Activated CD4-positive, alpha-beta T cell treated with anti-CD3 and anti-CD28 coated beads, Interleukin-2, amount 50 U/mL, for 48 hours (primary cell): ENCODE measurements around the gene TTC39A.

Experiments used
- DNase-seq, 2 experiments: peaks; one replicate each; pipeline ENCODE4 v3.0.0-alpha.2; 2020

The TTC39A gene

DNA sequence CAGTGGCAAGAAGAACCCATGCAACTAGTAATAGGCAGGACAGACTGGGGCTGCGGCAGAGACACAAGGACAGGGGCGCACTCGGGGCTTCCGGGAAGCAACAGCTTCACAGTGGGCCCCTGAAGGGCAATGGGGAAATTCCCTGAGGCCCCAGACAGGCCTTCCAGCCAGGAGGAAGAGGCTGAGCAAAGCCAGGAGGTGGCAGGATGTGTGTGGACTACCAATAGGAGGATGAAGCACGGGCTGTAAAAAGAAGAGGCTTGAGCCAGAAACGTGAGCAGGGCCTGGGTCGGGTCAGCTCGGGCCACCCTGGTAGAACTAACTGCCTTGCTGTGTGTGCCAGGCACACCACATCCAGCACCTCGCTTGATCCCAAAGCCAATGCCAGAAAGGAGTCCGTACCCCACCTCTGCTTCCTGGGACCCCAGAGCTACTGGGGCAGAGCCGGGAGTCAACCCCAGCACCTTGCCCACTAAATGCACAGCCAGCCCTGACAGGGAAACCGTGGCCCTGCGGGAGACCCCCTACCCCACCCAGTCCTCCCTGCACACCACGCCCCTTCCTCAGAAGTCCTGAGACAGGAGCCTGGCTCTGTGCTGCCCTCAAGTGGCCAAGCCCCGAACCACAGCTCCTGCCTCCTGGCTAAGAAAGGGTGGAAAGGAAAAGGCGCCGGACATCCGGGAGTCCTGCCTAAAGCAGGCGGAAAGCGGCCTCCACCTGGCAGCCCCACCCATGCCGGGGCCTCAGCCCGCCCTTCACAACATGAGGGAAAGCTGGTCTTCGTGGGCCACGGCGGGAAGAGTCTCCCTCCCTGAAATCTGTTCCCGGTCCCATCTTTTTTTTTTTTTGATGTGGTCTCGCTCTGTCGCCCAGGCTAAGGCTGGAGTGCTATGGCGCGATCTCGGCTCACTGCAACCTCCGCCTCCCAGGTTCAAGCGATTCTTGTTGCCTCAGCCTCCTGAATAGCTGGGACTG is 33.7 kb downstream of the TTC39A start:
- DNase-seq = peak; percentile 90 to 91

DNA sequence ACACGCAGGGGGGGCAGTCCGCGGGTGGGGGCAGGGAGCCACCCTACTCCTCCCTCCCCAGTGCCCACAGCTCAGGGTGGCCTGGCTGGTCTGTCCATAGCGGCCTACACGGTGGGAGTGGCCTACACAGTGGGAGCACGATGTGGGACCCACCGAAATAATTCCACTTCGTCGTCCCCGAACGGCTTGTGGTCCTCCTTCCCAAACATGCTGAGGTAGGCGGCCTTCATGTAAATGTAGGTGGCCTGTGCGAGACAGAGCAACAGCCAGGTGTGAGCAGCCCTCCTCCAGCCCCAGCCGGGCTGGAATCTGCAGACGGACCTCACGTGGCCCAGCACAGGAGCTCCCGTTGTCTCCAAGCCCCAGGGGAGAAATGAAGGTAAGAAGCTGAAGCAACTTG is 34.4 kb downstream of the TTC39A start:
- no peak for DNase-seq

DNA sequence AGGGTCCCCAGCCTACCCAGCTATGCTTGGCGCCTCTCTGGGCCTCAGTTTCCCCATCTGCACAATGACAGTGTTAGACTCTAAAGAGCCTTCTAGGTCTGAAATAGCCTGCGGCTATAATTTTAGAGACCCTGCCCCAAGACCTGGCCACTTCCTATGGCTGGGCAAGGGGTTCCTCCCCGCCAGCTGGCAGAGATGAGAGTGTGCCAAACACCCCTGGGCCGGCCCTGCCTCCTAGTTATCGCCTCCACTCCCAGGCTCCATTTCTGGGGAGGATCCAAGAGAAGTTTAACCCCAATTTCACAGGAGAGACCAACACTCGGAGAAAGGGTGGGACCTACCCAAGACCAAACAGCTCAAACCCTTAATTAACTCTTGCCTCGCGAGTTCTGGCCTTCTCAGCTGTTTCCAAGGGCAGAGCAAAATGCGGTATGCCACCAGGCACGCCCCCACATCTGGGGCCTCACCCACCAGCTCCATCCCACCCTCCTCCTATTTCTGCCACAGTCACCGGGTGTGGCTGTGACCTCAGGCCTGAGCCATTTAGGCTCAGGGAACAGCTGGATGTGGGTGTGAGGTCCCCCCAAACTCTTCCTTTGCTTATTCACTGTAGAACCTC is 35.7 kb downstream of the TTC39A start:
- no peak for DNase-seq

DNA sequence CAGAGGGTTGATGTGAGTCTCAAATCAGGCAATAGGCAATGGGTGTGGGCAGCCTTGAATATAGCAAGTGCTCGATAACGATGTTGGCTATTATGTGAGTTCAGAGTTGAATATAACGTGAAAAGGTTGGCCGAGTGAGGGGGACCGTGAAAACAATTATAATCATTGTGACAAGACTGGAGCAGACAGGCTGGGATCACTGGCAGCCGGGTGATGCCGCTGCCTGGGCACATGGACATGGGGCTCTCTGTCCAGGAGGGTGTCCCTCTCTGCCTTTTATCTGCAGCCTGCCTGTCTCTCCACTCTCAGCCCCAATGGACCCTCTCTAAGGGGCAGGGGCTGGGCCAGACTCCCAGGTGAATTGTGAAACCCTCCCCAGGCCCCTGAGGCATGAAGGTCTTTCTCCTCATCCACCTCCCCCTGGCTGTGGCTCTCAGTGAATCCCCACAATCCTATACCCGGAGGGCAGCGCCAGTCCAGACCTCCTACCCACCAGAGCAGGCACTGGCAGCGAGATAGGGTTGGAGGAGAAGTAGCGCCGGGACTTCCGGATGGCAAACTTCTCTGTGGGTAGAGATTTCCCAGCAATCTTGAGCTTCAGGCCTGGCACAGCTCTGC is 36.4 kb downstream of the TTC39A start:
- DNase-seq = no peak

DNA sequence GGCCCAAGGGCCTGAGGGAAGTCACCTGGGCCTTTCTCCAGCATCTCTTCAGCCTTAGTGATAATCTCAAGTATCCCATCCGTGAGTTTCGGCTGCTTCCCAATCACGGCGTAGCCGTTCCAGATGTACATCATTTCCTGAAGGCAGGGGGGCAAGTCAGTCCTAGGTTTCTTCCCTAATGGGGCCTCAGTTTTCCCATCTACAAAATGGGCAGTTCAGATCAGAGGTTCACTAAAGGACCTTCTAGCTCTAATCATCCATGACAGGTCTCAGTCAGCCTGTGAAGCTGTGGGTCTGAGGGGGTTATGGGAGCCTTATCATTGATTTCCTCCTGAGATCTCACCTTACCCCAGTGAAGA is 39.9 kb downstream of the TTC39A start:
- DNase-seq = no peak

DNA sequence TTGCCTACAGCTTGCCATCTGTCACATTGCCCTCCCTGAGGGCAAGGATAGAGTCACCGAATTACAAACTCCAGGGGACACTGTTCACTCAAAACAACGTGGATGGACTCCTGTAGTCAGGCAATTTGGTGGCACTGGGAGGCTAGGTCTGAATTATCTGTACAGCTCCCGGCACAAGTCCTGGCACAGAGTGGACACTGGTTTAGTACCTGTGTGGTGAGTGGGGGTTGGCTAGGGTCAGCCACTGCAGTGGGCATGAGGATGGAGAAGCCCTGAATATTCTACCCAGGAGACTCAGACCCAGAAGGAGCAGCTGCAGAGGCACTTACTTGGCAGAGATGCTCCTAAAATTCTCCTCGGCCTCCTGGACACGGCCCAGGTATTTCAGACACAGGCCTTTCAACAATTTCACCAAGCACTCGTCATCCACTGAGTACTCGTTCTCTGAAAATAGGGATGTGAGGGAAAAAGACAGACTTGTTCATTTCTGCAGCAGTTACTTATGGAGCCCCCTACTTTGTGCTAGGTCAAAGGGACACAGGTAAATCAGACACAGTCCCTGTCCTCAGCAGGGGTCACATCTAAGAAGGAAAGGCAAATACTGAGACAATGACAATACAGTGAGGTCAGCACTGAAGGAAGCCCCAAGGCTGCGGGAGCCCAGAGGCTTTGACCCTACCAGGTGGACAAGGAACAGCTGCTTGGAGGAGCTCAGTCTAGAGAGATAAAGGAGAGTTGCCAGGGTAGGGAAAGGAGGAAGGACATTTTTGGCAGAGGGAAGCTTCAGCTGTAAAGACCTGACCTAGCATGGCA is 40.5 kb downstream of the TTC39A start:
- DNase-seq = no peak

DNA sequence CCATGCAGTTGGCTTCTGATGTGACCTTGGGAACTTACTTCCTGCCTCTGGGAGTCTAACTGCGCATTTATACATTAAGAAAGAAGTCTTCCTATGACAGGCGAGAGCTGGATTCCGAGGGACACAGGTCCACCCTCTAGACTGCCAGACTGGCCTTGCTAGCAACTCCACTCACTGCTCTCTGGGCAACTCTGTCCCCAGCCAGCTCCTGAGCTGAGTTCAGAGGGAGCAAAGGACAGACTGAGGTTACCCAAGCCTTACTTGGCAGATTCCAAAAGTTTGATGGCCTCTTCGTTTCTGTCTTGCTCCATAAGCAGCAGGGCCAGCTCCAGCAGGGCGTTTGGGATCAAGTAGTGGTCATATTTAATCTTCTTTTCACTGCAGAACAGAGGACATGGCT is 41.8 kb downstream of the TTC39A start:
- DNase-seq = no peak

DNA sequence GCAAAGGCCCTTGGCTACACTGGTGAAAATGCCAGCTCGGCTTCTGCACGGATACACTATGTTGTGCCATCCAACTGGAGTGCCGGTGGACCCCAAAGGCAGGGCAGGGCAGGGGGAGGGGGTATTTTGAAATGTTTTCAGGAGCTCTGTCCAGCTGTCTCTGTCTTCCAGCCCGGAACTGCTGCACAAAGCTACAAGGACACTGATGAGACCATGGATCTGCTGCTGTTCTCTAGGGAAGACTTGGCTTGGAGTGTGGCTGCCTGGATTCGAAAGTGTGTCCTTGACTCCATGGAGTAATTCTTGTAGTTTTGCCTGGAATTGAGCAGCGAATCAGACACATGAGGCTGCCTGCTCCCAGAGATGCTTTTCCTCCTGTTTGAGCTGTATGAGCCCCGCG is 42.4 kb downstream of the TTC39A start:
- no peak for DNase-seq

DNA sequence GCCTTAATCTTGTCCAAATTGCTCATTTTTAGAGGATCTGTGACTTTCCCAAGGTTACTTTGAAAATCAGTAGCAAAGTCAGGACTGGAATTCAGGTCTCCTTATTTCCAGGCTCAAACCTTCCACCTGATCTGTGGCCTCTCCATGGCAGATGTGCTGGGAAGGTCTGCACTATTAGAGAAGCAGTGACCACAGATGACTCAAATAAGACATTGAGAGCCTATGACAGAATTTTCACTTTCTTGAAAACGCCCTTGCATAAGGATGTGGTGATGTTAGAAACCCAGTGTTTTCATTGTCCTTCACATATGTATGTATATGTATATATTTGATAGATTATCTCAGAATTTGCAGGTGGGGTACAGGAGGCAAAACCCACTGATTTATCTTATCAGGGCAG is 45.3 kb downstream of the TTC39A start:
- no peak for DNase-seq

DNA sequence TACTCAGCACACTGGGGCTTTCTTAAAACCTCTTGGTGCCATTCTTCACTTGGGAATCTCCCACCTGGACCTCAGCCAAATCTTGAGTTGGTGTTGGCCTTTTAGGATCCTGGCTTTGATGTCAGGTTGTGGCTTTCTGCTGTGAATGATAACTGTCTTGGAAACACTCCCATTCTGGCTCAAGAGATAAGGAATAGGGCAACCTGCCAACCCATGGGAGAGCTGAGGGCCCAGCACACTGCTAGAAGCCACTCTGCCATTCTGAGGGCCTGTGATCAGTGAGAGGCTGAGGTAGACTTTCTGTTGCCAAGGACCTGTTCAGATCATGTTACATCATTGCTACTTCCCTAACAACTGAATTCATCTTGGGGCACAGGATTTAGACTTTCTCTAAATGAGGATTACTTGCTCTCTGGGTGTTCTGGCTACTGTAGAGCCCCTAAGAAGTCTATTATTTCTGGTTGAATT is 45.8 kb downstream of the TTC39A start:
- no peak for DNase-seq

DNA sequence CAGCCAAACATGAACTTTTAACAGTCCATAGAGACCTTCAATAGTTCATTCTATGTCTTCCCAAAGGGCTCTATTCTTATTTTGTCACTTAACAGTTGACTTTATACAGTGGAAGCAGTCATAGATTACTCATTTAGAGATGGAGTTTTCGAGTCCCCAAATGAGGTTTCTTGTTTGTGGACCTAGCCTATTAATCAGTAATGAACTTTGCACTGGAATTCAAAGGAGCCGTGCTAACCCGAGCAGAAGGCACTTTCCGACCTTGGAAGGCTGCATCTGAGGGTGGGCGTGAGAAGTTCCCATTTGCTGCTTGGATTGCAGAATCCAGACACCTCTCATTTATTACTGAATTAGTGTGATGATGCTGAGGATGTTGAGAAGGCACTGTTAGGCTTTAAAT is 46.4 kb downstream of the TTC39A start:
- no peak for DNase-seq

DNA sequence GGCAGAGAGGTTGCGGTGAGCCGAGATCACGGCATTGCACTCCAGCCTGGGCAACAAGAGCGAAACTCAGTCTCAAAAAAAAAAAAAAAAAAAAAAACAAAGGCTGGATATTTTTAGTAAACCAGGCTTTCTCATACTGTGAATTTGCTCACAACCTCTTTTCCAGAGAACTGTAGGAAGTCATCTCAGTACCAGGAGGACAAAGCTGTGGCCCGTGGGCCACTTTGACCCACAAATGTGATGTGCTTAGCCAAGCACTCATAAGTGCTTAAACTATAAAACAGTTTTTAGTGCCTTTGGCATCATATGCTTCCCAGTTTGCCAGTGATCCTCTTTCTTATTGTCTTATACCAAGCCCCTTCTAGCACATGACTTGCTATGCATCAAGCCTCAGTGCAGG is 47.8 kb downstream of the TTC39A start:
- DNase-seq = peak; percentile 21 to 28

DNA sequence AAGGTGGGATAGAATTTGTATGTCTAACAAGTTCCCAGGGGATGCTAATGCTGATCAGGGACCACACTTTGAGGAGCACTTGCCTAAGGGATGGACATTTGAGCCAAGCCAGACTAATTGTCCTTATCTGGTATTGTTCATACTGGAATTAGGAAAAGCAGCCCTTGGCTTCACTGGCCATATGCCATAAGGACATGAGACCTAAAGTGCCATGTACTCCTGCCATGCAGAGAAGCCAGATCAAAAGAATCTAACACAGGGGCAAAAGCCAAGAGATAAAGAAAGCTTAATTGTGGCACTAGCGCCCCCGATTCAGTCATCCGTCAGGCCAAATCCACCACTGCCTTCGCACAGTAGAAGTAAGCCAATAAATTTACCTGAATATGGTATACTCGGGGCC is 48.6 kb downstream of the TTC39A start:
- DNase-seq = no peak

DNA sequence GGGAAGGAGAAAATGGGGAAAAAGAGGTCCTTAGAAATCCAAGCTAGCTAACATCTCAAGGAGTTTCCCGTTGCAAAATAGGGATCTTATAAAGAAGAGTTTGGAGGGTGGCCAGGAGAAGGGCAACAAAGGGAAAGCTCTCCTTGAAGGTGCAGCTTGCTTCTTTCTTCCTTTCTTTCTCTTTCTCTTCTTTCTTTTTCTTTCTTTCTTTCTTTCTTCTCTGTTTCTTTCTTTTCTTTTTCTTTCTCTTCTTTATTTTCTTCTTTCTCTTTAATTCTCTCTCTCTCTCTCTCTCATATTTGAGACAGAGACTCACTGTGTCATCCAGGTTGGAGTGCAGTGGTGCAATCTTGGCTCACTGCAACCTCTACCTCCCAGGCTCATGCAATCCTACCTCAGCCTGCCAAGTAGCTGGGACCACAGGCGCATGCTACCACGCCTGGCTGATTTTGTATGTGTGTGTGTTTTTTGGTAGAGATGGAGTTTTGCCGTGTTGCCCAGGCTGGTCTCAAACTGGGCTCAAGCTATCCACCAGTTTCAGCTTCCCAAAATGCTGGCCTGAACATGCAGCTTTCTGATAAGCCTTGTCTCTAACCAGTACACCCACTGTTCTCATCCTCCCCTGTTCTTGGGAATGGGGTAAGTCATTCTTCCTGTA is 49.9 kb downstream of the TTC39A start:
- DNase-seq = no peak

DNA sequence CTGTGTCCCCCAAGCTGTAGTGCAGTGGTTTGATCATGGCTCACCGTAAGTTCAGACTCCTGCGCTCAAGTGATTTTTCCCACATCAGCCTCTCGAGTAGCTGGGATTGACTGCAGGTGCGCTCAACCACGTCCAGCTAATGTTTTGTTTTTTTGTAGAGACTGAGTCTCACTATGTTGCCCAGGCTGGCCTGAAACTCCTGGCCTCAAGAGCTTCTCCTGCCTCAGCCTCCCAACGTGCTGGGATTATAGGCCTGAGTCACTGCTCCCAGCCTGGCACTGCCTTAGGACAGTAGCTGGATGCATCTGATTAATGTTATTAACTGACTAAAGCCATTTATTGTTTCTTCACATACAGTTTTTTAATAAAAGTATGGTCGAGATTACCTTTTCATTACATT is 54.1 kb downstream of the TTC39A start:
- DNase-seq = no peak

DNA sequence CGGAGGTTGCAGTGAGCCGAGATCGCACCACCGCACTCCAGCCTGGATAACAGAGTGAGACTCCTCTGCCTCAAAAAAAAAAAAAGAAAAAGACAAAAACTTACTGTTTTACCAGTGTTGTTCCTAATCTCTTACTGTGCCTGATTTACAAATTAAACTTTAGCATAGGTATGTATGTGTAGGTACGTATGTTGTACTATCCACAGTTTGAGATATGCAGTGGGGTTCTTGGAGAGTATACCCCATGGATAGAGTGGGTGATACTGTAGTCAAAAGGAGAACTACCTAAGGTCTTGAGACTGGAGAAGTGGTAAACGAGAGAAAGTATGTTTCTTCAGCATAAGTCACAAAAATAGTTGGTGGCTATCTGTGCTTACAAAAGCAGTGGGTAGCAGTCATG is 55.7 kb downstream of the TTC39A start:
- DNase-seq = no peak

DNA sequence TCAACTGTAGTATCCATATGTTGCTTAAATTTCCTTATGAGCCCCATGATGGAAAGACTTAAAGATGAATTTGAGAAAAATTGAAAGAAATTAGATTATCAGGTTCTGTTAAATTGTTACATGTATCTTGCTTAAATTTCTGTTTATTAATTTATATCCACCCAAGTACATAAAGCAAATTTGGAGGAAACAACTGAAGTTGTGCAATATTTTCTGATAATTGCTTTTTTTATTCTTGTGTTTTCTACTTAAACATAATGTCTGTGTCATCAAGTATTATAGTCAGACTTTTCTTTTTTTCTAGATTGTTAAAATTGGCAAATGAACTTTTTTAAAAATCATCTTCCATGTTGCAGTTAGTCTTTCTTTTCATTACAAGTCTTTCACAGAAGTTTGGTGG is 57.4 kb downstream of the TTC39A start:
- DNase-seq = no peak

DNA sequence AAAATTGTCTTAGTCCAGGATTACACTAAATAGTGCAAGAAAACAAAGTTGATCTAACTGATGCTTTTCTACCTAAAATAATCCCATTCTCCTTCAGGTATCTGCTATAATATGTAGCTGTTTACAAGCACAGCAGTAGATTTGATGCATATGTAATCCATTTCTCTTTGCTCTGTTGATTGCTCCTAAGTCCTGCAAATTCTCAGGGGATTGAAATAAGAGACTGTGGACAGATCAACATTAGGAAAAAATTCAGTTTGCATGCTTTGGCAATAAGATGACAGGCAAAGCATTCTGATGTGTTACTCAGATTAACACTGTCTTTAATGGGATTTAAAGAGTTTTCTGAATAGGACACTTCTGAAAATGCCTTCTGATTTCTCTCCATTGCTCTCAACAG is 59.6 kb downstream of the TTC39A start:
- no peak for DNase-seq

DNA sequence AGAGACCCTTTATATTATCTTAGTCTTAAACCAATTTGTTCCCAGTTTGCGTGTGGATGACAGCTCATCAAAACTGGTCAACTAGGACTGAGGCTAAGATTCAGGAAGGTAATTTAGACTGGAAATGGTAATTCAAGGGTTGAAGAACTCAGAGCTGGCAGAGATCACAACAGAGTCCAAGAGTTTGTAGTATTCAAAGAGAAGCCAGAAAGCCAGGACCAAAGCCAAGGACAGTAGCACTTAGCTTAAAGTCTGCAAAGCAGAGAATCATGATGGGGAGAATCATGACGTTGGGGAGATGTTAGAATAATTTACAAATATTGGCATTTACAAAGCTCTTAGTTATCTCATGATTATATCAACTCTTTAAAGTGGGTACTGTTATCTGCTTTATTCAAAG is 61.7 kb downstream of the TTC39A start:
- no peak for DNase-seq

DNA sequence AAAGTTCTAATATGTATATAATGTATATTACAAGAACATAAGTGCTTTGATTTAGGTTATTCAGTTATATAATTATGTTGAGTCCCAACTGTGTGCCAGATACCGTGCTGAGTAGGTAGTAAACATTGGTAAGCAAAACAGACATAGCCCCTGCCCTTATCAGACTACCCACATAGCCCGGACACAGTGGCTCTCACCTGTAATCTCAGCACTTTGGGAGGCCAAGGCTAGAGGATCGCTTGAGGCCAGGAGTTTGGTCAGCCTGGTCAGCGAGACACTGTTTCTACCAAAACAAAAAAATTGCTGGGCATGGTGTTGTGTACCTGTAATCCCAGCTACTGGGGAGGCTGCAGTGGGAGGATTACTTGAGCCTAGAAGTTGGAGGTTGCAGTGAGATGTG is 63.6 kb downstream of the TTC39A start:
- DNase-seq = no peak

DNA sequence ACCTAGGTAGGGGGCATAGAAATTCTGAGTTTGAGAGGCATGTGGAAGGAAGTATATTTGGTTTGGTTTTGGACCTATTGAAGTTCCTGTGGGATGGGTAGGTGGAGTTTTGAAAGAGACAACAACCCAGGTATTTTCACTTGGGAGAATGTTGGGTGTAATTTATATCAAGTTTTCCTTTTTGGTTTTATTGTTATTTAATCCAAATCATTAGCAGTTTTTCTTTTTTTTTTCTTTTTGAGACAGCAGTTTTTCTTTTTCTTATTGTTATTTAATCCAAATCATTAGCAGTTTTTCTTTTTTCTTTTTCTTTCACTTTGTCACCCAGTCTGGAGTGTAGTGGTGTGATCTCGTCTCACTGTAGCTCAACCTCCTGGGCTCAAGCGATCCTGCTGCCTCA is 64.2 kb downstream of the TTC39A start:
- DNase-seq = no peak

DNA sequence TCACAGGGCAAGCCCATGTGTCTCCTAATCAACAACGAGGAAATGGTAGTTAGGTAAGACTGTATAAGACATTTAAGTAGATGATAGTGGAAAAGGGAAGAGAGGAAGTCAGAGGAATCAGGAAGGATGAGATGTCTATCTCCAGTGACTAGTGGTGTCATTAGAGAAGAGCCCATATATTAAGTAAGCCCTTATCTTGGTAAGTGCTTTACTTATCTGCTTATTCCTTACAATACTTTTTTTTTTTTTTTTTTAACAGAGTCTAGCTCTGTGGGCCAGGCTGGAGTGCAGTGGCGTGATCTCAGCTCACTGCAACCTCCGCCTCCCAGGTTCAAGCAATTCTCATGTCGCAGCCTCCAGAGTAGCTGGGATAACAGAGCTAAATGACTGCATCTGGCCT is 64.7 kb downstream of the TTC39A start:
- no peak for DNase-seq

DNA sequence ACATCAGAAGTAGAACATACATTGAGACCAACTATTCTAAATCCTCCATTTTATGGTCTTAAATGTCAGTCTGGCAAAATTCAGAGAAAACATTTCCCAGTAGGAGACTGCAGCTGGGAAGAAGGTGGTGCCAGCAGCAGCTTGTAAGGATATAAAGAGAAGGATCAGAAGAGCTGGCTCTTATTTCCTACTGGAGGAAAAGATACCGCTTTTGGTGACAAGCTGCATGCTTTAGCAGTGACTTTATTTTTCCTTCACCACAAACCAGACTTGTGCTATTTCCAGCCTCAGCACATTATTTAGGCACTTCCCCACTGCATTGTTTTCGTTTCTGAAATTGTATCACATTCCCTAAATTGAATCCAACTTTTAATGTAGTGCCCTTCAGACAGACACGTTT is 65.9 kb downstream of the TTC39A start:
- DNase-seq = no peak
